ENCODE measurements around the gene ASGR1.
"Not testable (repeated sequence)": the region's sequence is repeated elsewhere in the genome, so short reads cannot be mapped to it uniquely, and the experiment has no call there.

GRCh38 chr17:7172522-7173191 is 6.5 kb downstream of the ASGR1 start:
- TF ChIP-seq CTCF (IDR thresholded peaks at IDR 0.05; ENCODE audit: low read depth, low read length); EZH2phosphoT487 (IDR thresholded peaks at IDR 0.05; ENCODE audit: low read depth): not testable (repeated sequence)
